Measurements from ENCODE around the gene SH2D3C.
"Not testable (repeated sequence)": the region's sequence is repeated elsewhere in the genome, so short reads cannot be mapped to it uniquely, and the experiment has no call there.

SH2D3C gene

GRCh38 chr9:127769101-127769500 lies 9.4 kb downstream of the SH2D3C start:
- DNase-seq (ENCODE audit: low read depth, low spot score): no peak

- no peak for DNase-seq (ENCODE audit: low read depth, low spot score)
Observed at GRCh38 chr9:127768698-127769097, 9.8 kb downstream of the SH2D3C start.

GRCh38 chr9:127767909-127768331 lies 10.5 kb downstream of the SH2D3C start:
- DNase-seq (ENCODE audit: low read depth, low spot score): no peak

DNA sequence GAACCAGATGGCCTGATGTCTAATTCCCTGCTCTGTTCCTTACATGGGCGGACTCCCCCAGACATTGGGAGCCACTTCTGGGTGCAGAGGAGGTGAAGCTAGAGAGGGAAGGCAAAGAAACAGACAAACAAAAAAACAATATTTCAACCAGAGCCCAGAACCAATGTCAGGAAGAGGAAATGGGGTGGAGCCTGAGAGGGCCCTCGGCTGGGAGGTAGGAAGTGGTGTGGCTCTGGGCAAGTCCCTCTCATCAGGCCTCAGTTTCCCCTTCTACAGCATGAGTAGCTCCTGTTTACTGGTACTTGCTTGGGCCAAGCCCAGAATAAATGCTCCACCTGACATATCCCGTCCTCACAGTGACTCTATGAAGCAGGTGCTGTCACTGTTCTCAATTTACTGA lies 11.1 kb downstream of the SH2D3C start:
- no peak for DNase-seq (ENCODE audit: low read depth, low spot score)

GRCh38 chr9:127765418-127765817 lies 13.0 kb downstream of the SH2D3C start:
- no peak for DNase-seq (ENCODE audit: low read depth, low spot score)

- no peak for DNase-seq (ENCODE audit: low read depth, low spot score)
Observed at GRCh38 chr9:127763918-127764384, 14.5 kb downstream of the SH2D3C start.

DNA sequence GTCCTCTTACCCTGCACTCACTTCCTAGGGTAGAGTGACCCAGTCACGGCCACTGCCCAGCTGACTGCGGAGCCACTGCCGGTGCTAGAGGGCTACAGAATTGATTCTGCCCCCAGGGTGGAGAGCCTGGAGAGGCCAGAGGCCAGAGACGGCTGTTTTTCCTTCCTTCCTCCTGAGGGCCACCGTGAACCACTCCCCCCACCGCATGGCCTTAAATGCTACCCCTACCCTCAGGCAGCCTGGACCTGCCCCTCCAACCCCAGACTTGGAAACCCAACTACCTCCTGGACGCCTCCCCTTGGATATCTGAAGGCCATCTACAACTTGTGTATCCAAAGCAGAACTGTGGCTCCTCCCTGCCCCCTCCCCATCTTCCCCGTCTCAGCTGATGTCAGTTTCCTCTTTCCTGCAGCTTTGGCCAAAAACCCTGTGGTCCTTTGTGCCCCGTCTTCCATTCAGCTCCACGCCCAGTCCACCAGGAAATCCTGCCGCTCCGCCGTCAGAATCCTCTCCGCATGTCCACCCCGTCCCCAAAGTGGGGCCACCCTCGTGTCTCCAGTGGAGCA lies 16.3 kb downstream of the SH2D3C start:
- no peak for DNase-seq (ENCODE audit: low read depth, low spot score)

DNA sequence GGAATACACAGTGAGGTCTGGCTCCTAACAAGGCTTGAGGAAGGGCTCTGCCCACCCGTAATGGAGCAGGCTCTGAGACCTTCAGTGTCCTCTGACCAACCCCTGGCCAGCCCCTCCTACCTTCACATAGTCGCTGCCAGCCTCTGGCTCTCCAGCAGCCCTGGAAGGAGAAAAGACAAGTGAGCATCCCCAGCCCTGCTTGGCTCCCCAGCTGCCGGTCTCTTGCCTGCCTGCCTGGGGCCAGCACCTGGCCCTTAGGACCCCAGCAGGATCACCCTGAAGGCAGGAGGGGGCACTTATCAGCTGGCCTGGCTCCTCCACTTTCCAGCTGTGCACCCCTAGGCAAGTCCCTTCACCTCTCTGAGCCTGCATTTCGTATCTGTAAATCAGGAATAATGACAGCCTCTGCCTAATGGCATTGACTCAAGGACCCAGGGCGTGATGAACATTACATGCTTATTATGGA lies 16.9 kb downstream of the SH2D3C start:
- DNase-seq (ENCODE audit: low read depth, low spot score): no peak

GRCh38 chr9:127761061-127761460 lies 17.4 kb downstream of the SH2D3C start:
- no peak for DNase-seq (ENCODE audit: low read depth, low spot score)

DNA sequence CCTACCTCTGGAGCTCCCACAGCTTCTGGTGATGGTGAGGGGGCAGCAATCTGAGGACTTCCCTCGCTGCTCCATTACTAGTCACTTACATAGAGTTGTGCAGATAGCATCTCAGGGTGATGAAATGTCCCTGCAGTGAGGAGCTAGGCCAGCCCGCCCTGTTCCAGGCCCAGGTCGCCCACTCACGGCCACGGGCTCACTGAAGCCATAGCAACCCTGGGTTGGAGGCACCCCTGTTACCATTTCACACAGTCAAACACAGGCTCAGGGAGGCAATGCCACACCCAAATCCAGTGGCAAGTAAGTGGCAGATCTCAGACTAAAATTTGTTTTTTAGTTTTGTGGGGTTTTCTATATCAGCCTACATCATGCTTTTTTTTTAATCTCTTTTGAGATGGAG lies 19.6 kb downstream of the SH2D3C start:
- DNase-seq (ENCODE audit: low read depth, low spot score): no peak

- not testable (repeated sequence) for DNase-seq (ENCODE audit: low read depth, low spot score)
Observed at GRCh38 chr9:127756776-127757175, 21.7 kb downstream of the SH2D3C start.

GRCh38 chr9:127756233-127756632 lies 22.2 kb downstream of the SH2D3C start:
- no peak for DNase-seq (ENCODE audit: low read depth, low spot score)

- no peak for DNase-seq (ENCODE audit: low read depth, low spot score)
Observed at GRCh38 chr9:127755061-127756060, 23.1 kb downstream of the SH2D3C start.

DNA sequence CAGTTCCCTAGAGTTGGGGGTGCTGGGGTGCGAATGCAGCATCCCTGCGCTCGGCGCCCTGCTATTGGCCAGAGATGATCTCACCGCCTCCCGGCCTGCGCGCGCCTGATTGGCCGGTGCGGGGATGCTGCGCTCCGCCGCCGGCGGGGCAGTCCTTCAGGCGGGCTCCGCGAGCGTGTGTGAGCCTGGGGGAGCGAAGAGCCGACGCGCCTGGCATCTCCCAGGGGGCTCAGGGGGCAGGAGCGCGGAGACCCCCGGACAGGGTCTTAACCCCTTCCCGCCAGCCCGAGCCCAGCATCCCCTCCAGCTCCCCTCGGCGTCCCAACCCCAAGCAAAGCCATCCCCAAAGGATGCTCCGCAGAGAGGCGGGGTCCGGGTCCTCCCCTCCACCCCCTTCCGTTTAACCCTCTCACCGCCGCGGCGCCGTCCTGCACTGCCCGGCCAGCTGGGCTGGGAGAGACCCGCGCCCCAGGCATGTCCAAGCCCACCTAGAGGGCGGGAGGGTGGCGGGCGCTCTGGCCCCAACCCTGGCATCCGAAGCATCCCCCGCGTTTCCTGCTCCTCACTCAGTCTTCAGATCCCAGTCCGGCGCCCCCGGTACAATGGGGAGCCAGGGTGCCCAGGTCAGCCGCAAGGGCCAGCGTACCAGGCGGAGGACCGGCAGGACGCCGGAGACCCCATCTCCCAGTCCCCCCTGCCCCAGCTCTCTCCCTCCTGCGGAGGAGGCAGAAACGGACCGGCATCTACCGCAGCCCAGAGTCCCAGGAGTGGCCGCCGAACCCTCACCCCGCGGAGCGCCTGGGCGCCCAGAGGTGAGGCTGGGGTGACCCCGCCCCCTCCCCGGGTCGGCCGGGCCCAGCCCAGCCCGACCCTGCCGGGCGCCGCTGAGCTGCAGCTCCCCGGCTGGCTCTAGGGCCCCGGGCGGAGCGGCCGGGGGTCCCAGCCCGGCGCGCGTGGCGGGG lies 24.1 kb downstream of the SH2D3C start:
- no peak for DNase-seq (ENCODE audit: low read depth, low spot score)

- no peak for DNase-seq (ENCODE audit: low read depth, low spot score)
Observed at GRCh38 chr9:127753622-127754021, 24.8 kb downstream of the SH2D3C start.

GRCh38 chr9:127753148-127753547 lies 25.3 kb downstream of the SH2D3C start:
- no peak for DNase-seq (ENCODE audit: low read depth, low spot score)

GRCh38 chr9:127751269-127752054 lies 27.0 kb downstream of the SH2D3C start:
- DNase-seq (ENCODE audit: low read depth, low spot score): no peak

DNA sequence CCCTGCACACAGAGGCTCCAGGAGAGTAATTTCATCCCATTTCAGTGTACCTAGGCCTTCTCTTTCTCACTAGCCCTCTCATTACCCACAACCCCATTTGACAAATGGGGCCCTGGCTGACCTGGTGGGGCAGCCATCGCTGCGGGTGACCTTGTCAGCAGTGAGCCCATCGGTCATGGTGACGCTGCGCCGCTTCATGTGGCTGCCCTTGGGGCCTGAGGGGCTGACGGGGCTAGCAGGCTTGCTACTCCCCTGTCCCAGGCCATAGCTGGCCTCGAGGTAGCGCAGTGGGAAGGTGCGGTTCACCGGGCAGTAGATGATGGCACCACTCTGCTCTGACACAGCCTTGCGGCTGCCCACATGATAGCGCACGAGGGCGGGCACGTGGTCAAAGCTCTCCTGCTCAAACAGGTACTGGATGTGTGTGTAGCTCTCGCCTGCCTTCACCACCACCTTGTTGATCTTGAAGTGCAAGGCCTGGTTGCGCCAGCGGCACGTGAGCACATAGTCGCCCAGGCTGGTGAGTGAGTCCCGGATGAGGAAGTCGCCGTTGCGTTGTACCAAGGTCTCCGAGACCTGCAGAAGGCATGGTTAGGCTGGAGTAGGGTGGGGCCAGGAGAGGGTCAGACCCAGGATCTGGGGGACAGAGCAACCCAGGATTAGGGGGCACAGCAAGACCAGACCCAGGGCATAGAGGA lies 29.2 kb downstream of the SH2D3C start:
- DNase-seq (ENCODE audit: low read depth, low spot score): no peak

DNA sequence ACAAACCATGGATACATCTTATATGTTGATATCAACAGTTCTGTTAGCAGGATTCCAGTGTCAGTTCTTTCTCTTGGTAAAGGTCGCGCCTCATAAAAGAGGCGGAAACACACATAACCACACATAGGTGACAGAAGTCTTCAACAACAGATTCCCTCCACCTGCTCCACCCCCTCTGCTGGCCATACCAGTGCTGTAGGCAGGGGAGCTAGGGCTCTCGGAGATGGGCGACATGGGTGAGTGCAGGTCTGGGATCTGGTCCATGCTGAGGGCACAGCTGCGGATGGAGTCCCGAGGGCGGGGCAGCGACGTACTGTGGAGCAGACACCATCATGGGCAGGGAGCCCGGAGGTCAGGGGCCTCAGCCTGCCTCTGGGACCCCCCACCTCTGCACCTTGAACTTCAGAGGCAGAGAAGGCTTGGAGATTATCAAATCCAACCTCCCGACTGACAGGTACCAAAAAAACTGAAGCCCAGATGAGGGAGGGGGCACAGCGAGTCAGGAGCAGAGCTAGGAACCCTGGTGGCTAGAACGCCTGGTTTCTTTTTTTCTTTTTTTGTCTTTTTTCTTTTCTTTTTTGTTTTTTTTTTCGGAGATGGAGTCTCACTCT lies 31.4 kb downstream of the SH2D3C start:
- no peak for DNase-seq (ENCODE audit: low read depth, low spot score)
